GM18508 (cell line): Measurements from ENCODE around the gene GON4L.
"Not testable (repeated sequence)": the region's sequence is repeated elsewhere in the genome, so short reads cannot be mapped to it uniquely, and the experiment has no call there.

ENCODE experiments used
- ATAC-seq: cut with Tn5 transposase; IDR thresholded peaks from one replicate; pipeline ENCODE4 v1.9.1; 2021; ENCODE audit warnings: moderate number of reproducible peaks; ENCODE audit not compliant: insufficient read depth, unreplicated experiment

Gene GON4L, protein sequence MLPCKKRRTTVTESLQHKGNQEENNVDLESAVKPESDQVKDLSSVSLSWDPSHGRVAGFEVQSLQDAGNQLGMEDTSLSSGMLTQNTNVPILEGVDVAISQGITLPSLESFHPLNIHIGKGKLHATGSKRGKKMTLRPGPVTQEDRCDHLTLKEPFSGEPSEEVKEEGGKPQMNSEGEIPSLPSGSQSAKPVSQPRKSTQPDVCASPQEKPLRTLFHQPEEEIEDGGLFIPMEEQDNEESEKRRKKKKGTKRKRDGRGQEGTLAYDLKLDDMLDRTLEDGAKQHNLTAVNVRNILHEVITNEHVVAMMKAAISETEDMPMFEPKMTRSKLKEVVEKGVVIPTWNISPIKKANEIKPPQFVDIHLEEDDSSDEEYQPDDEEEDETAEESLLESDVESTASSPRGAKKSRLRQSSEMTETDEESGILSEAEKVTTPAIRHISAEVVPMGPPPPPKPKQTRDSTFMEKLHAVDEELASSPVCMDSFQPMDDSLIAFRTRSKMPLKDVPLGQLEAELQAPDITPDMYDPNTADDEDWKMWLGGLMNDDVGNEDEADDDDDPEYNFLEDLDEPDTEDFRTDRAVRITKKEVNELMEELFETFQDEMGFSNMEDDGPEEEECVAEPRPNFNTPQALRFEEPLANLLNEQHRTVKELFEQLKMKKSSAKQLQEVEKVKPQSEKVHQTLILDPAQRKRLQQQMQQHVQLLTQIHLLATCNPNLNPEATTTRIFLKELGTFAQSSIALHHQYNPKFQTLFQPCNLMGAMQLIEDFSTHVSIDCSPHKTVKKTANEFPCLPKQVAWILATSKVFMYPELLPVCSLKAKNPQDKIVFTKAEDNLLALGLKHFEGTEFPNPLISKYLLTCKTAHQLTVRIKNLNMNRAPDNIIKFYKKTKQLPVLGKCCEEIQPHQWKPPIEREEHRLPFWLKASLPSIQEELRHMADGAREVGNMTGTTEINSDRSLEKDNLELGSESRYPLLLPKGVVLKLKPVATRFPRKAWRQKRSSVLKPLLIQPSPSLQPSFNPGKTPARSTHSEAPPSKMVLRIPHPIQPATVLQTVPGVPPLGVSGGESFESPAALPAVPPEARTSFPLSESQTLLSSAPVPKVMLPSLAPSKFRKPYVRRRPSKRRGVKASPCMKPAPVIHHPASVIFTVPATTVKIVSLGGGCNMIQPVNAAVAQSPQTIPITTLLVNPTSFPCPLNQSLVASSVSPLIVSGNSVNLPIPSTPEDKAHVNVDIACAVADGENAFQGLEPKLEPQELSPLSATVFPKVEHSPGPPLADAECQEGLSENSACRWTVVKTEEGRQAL (N-terminal part only)

DNA sequence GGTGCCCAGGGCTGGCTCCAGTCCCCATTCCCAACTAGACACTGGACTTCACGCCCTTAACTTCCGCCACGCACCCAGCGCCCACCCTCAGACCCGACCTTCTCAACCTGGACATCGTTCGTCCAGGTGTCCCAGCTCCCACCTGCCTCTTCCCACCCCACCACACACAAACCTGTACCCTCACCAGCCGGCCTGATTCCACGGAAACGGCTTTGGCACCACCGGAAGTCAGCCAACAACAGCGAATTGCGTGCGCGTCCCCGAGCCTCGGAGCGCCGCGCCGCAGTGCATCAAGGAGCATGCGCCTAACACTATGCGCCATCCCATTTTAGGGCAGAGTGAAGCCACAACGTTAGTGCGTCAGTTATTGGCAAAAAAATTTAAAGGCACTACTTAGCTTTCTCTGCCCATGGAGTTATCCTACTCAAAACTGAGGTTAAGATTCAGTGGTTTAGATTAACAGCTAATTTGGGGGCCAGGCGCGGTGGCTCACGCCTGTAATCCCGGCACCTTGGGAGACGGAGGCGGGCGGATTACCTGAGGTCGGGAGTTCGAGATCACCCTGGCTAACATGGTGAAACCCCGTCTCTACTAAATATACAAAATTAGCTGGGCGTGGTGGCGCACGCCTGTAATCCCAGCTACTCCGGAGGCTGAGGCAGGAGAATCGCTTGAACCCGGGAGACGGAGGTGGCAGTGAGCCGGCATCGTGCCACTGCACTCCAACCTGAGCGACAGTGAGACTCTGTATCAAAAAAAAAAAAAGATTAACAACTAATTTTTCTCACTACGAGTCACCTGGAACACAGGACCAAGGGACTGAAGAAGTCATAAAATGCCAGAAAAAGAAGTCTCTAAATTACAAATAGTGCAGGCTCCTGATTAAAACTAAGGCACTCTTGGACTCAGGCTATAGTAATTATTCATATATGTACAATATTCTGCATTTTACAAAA is at the start of gene GON4L:
Gene GON4L (minus strand): TSS at position 240 of the 956 bp plus-strand sequence. CDS start 3,434 bp downstream, outside the sequence.
- ATAC-seq, result no peak

DNA sequence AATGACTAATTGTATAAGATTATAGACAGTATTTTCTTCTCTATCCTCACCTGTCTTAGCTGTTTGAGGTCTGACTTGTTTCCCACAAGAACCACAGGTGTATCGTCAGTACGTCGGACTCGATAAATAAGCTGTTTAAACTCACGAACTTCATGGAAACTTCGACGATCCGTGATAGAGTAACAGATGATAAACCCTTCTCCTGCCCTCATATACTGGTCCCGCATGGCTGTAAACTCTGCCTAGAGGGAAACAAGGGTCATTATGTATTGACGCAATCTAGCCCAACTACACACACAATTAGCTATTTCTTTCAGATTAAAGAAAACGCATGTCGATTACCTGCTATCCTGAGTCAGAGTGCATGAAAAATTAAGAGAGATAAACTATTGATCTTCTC is 47.2 kb upstream of the GON4L start:
- ATAC-seq, result no peak

DNA sequence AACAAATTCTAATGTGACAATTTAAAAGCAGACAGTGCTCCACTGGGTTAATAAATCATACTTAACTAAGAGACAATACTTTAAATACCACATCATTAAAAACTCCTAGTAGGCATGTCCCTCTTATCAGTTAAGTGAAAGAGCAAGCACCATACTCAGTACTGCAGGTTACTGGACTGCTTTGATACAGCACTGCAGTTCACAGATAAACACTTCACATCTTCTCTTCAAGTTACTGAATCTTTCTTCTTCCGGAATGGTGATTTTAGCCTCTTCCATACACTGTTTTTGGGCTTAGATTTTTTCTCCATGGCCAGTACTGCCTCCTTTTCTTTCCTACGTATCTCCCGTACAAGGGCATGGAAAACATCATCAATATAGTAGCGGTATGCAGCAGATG is 43.1 kb upstream of the GON4L start:
- no peak for ATAC-seq

DNA sequence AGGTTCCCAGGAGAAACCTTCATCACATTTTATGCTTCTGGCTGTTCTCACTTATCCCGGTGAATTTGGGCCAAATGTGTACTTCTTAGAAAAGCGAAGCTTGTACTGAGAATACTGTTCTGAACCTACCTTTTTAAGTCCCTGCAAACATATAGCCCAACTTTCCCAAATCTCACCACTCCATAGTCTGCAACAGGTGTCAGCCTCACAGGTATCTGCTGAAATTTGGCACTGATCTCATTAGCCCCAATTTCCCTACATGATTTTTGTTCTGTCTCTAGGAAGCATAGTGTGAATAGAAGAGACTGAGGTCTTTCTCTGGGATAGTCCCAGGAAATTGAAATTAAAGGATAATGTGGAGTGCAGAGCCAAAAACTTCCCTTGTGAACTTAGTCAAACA is 42.7 kb upstream of the GON4L start:
- no peak for ATAC-seq

DNA sequence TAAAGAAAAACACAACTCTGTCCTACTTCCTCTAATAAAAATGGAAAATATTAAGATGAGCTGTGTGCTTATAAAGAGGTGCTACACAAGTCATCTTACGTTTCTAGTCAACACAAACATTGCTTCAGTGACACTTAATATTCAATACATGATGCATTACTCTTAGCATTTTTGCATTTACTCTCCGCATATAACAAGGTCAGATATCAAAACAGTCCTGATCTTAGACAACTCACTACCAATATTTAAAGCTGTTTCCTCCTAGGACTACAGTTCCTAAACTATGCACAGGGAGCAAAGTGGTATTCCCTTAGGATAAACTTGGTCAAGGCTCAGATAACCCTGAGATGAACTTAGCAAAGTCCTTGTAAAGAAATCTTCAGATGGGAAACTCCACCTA is 41.9 kb upstream of the GON4L start:
- ATAC-seq, result no peak

DNA sequence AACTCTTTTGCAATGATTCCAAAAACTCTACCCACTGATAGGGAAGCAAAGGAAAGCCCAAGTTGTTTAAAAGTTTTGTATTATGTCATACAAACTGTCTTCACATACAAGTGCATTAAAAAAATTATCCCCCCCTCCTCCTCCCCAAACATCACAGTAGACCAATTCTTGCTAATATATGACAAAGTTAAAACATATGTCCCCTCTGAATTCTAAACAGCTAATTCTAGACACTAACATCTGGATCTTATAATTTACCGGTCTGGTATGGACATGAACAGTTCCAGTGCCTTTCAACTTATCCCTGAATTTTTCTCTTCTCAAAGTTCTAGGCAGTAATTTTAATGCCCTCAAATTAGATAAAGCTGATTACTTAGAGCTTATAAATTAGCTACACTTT is 40.7 kb upstream of the GON4L start:
- no peak for ATAC-seq

DNA sequence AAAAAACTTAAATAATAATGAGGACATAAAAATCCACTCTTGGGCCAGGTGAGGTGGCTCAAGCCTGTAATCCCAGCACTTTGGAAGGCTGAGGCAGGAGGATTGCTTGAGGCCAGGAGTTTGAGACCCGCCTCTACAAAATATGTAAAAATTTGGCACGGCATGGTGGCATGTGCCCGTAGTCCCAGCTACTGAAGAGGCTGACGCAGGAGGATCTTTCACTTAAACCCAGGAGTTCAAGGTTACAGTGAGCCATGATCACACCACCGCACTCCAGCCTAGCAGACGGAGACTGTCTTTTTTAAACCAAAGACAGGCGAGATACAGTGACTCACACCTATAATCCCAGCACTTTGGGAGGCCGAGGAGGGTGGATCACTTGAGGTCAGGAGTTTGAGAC is 39.5 kb upstream of the GON4L start:
- ATAC-seq, result not testable (repeated sequence)

DNA sequence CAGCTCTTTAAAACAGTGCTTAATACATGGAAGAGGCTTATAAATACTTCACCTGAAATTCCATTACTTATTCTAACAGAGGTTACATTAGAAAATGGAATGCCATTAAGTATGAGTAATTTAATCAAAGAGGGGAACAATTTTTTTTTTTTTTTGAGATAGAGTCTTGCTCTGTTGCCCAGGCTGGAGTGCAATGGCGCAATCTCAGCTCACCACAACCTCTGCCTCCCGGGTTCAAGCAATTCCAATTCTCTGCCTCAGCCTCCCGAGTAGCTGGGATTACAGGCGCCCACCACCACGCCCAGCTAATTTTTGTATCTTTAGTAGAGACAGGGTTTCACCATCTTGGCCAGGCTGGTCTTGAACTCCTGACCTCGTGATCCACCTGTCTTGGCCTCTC is 38.6 kb upstream of the GON4L start:
- not testable (repeated sequence) for ATAC-seq

DNA sequence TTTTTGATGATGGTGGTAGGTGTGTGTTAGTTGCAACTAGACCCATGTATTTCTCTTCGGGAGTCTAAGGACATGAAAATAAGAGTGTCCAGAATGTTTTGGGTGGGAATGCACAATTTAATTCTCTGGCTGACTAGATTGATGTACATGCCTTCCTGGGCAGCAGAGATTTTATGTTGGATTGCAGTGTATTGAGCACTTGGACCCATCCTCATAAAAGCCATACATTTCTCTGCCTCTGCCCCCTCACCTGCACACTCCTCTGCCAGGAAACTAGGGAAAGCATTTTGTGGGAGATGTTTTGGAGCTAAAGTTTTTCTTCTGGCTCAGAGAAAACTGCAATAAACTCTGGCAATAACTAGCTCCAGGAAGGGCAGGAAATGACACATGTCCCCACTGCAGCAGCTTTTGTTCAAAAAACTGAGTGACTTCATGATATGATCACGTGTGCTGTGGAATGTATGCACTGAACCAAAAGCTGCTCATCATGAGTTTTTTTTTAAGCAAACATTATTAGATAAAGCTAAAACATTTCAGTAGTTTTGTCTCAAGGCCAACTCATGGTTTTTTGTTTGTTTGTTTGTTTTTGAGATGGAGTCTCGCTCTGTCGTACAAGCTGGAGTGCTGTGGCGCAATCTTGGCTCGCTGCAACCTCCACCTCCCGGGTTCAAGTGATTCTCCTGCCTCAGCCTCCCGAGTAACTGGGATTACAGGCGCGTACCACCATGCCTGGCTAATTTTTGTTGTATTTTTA is 36.6 kb upstream of the GON4L start:
- ATAC-seq, result no peak

DNA sequence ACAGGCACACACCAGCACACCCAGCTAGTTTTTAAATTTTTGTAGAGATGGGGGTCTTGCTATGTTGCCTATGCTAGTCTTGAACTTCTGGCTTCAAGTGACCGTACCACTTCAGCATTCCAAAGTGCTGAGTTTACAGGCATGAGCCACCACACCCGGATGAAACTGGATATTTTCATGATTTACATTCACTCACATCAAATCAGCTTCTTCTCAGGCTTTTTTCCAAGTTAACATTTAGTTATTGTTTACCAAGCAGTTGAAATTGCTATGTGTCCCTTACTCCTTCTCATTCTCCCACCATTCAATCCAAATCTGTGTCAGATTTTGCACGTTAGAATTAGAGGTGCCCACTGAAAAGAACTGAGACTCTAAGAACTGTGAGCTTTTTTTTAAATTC is 35.8 kb upstream of the GON4L start:
- ATAC-seq, result no peak

DNA sequence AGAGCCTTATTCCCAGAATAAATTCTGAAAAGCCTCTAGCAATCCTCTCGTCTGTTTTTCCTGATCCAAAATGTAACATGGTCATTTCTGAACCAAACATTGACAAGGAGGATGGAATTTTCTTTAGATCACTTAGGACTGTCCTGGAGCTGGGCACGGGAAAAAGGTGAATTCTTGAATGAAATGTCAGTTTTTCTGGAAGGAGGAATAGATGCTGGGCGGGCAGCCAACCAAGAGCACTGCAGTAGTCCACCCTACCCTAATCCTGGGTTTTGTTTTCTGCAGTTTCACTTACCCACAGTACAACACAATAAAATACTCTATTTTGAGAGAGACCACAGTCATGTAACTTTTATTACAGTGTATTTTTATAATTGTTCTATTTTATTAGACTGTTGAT is 33.2 kb upstream of the GON4L start:
- ATAC-seq, result no peak

DNA sequence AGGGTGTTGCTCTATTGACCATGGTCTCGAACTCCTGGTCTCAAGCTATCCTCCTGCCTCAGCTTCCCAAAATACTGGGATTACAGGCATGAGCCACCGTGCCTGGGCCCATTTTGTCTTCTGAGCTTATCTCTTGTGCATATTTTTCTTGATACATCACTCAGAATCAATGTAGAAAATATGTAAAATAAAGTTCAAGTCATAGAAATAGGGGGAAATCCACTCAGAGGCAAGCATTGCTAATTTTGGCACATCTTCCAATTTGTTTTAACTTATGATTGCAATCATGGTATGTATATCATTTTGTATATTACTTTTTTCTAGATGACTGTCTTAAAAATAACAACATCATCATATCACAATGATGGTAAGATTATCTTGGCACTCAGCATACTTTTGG is 32.6 kb upstream of the GON4L start:
- no peak for ATAC-seq

DNA sequence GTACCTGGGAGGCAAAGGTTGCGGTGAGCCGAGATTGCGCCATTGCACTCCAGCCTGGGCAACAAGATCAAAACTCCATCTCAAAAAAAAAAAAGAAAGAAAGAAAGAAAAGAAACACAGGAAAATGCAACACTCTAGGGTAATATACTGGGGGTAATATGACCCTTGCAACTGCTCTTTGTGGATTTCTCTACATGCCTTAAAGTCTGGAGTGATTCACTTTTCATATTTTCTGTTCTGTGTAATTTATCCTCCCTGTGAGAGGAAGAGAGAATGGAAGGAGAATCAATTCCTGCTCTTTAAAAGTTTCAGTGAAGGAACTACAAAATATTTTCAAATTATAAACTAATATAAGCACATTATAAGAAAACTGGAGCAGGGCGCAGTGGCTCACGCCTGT is 31.5 kb upstream of the GON4L start:
- no peak for ATAC-seq

DNA sequence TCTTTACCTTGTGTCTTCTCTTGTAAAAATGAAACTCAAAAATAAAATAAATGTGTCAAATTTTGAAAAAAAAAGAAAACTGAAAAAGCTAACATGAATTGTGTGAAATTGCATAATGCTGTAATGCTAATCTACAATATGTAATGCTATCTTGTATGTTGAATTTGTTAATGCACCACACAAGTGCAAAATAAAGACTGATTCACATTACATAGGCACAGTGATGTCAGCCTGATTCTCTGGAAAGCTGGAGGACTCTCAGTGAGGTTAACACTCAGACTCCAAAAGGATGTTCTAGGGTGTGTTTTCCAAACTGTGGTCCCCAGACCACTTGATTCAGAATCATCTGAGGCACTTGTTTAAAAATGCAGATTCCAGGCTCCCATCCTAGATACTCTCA is 28.0 kb upstream of the GON4L start:
- ATAC-seq, result no peak

DNA sequence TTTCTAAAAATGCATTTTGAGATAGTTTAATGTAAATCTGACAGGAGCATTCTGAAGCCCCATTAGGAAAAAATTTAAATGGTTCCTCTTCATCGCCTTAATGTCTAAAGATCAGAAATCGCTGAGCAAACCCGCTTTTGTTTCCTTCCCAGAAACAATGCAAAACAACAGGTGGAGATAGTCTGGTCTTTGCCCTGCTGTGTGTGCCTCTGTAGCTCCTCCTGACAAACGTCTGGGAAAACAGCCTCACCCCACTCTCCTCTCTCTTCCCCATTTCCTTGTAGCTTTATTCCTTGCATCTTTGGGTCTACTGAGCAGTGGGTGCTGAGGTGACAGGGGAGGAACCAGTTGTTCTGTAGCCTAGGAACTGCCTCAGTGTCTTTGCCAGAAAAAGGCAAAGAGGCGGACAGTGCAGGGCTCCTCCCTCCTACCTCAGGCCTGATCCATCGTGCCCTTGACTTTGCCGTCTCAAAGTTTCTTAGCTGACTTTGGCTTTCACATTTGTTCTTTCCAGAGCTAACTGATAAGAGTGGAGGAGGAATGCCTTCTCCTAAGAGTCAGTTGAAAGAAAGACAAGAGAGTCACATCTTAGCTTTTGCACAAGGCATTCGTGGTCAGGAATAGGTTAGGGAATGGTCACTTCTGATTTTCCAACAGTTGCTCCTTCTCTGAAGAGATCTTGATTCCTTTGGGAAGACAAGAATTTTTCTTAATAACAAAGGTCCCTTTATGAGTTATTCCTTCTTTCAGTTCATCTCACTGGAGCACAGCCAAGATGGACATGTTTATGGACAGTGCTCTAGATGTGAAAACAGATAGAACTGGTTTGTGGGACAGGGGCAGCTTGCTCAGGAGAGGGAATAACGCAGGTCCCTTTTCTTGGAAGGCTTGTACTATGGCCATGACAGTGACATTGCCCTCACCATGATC is 27.3 kb upstream of the GON4L start:
- ATAC-seq, result no peak

DNA sequence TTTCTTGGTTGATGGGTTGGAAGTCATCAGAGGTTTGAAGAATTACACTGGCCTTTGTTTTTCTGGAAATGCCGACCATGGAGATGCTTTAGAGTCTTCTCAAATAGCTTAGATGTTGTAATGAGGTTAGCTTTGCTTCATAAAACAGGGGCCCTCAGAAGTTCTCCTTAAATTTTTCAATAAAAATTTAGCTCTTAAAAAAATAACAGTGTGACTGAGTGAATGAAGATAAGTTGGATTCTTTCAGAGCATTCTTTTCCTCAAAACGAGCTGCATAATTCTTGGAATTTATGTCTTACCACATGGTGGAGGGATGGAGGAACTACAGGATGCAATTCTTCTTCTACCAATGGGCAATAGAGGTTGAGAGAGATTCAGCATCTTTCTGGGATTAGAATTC is 25.8 kb upstream of the GON4L start:
- ATAC-seq, result no peak

DNA sequence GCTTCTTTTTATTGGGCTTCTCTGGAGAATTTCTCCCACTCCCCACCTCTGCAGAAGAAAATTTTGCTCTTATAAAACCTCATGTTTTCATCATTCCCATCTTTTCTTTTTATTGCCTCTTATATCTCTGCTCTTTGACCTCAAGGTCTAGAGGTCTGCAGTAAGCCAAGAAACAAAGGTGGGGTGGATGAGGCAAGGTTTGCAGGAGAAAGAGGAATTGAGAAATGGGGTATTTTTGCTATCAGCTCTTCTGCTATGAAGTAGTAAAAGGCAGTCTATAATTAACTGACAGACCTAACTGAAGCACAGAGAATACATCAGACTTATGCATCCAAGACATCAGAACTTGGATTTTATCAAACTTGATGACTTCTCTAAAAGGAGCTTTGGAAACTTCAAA is 25.2 kb upstream of the GON4L start:
- ATAC-seq, result no peak

DNA sequence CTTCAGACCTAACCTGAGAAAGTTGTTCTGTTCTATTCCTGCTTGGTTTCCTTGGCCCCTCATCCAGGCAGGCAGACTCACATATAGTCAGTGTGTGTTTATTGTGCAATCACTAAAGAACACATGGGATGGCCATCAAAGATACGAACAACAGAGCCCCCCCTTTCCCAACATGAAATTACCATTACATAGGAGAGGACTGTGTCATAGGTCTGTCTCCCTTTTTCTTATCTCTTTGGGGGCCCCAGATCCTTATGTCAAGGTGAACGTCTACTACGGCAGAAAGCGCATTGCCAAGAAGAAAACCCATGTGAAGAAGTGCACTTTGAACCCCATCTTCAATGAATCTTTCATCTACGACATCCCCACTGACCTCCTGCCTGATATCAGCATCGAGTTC is 23.9 kb upstream of the GON4L start:
- no peak for ATAC-seq
